GM12891 (cell line): ENCODE measurements around the gene RNF133. TPM values are rescaled to one million over a fixed set of nuclear protein-coding genes. Genes with fewer than 3 reads are reported as not detected.

Experiments used
- DNase-seq: peaks from one replicate; pipeline ENCODE4 v3.0.0; 2011; ENCODE audit warnings: low spot score; ENCODE audit not compliant: insufficient read length
- FAIRE-seq: peaks from 2 replicates; lab custom pipeline; 2011; peaks lifted over from hg19 to GRCh38; lab: Jason Lieb, UNC
- PAX5 ChIP-seq: IDR thresholded peaks from 2 replicates; pipeline ENCODE4 v1.6.1; 2011; ENCODE audit warnings: low read length, moderate library complexity, mild to moderate bottlenecking; ENCODE audit not compliant: insufficient read depth, severe bottlenecking
- POLR2A ChIP-seq: IDR thresholded peaks from 2 replicates; pipeline ENCODE4 v1.6.1; 2011; ENCODE audit warnings: low read depth, low read length, control low read depth
- POLR2AphosphoS5 ChIP-seq: IDR thresholded peaks from 2 replicates; pipeline ENCODE4 v1.6.1; 2011; ENCODE audit warnings: low read depth, low read length, control low read depth
- POU2F2 ChIP-seq: IDR thresholded peaks from 2 replicates; pipeline ENCODE4 v1.6.1; 2011; ENCODE audit warnings: low read depth, mild to moderate bottlenecking, control low read depth, low read length, moderate library complexity
- SPI1 ChIP-seq: IDR thresholded peaks from 2 replicates; pipeline ENCODE4 v1.6.1; 2011; ENCODE audit warnings: low read depth, low read length, control low read depth
- TAF1 ChIP-seq: IDR thresholded peaks from 2 replicates; pipeline ENCODE4 v1.6.1; 2011; ENCODE audit warnings: low read depth, low read length, control low read depth
- polyA plus RNA-seq: library from polyadenylated mRNA; unstranded; fragments of >200 nt; gene quantifications from one replicate; pipeline ENCODE4 v1.2.1, GENCODE V29; 2012; ENCODE audit warnings: low read depth, missing spikeins, inconsistent platforms; ENCODE audit not compliant: missing spikeins

The RNF133 gene, protein sequence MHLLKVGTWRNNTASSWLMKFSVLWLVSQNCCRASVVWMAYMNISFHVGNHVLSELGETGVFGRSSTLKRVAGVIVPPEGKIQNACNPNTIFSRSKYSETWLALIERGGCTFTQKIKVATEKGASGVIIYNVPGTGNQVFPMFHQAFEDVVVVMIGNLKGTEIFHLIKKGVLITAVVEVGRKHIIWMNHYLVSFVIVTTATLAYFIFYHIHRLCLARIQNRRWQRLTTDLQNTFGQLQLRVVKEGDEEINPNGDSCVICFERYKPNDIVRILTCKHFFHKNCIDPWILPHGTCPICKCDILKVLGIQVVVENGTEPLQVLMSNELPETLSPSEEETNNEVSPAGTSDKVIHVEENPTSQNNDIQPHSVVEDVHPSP
- polyA plus RNA-seq, result not detected

- no peak for TF ChIP-seq TAF1
- no peak for TF ChIP-seq POLR2A
- TF ChIP-seq POLR2AphosphoS5, result no peak
- no peak for TF ChIP-seq POU2F2
- no peak for TF ChIP-seq SPI1
- TF ChIP-seq PAX5, result no peak
- FAIRE-seq (no peak), DNase-seq (no peak)
Measured at GRCh38 chr7:122699017-122699416, at the start of gene RNF133. Gene RNF133, minus strand, starts transcription at chr7:122699117. Its CDS starts 199 bp downstream, at chr7:122698918.

DNA sequence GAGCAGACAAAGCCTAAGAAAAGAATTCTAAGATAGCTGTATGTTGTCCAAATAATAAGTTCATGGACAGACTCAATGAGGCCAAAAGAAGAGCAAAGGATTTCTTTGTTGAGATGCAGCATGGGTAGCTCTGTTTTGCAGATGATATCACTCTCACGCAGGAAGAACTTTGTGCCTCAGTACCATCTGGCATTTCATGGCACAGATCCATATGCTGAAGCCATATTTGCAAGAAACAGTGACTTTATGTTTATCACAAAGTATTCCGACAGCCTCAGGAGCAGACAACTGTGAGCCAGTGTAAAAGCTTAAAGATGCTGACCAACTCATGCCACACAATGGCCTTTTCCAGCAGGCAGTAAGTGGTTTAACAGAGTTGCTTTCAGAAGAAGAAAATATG, 49.3 kb upstream of the RNF133 start:
- DNase-seq, result no peak

GRCh38 chr7:122746948-122747347, 48.0 kb upstream of the RNF133 start:
- DNase-seq (no peak), FAIRE-seq (no peak)
- TF ChIP-seq POLR2A (no peak), POU2F2 (no peak), SPI1 (no peak), POLR2AphosphoS5 (no peak), TAF1 (no peak), PAX5 (no peak)

More for the DNA sequence above, 49.3 kb upstream of the RNF133 start:
- FAIRE-seq, result no peak
- TF ChIP-seq SPI1 (no peak), POU2F2 (no peak)

DNA sequence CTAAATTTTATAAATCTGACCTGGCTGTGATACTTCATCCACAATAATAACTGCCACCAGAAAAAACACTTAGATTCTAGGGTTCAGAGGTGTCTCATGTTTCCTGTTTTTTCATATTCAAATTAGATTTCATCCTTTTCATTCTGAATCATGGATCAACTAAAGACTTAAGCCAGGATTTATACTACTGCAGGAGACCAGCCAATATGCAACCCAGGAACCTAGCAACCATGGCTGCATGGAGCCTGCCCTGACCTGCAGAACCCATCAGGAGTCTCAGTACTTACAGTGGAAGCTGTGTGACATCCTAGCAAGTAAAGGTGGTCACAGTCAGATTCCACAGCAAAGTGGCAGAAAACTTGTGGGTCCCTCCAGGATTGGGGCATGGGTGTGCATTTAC, 44.3 kb upstream of the RNF133 start:
- no peak for DNase-seq
- TF ChIP-seq TAF1 (no peak), SPI1 (no peak), POU2F2 (no peak), POLR2A (no peak), POLR2AphosphoS5 (no peak)
- no peak for FAIRE-seq

DNA sequence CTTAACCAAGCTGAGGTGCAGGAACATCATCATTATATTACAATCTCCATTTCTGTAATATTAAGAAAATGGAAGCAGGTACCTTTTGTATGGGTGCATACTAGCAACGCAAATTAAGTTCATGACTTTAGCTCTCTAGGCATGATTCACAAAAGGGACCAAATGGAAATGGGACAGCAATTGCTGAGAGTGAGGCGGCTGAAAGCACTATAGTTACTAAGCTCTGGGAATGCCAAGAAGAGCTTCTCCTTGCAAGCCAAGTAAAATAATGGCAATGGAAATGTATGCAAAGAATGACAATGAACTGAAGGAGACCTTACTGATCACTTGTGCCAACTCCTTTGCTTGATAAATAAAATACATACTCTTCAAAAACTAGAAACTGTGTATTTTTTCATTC, 40.0 kb upstream of the RNF133 start:
- DNase-seq (no peak), FAIRE-seq (no peak)
- no peak for TF ChIP-seq PAX5
- no peak for TF ChIP-seq TAF1
- no peak for TF ChIP-seq POU2F2
- TF ChIP-seq POLR2A, result no peak

DNA sequence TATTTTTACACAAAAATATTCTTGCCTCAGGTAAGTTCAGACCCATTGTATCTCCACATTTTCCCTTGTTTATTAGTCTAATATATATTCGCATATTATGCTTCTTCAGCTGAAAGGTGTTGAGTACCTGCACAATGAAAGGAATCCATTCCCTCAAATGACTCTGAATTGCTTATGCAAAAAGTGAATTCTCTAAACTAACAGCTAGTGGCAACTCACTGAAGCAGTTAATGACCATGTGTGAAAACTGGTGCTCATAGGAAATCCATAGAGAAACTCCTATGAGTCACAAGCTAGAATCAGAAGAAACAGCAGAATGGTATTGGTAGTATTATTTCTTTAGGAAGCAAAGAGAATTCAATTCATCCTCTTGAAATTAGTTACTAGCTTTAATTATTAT, 37.3 kb upstream of the RNF133 start:
- no peak for DNase-seq
- TF ChIP-seq PAX5, result no peak
- no peak for TF ChIP-seq SPI1
- TF ChIP-seq POLR2A, result no peak
- TF ChIP-seq POLR2AphosphoS5, result no peak
- TF ChIP-seq TAF1, result no peak
- no peak for TF ChIP-seq POU2F2
- no peak for FAIRE-seq

DNA sequence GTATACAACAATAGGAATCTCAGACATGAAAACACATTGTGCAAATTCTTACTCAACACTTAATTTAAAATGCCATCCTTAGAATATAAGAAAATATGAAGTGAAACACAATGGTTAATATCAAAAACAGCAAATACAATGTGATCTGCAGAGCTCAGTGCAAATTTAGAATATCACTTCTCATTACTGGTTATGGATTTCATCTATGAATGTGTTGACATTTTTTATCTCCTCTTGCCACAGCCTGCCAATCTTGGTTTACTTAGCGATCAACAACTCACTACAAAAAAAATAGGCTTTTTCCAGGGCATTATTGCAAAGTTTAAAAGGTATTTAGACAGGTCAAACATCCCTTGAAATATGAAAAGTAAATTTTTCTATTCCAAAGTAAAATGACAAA, 28.8 kb upstream of the RNF133 start:
- TF ChIP-seq SPI1 (no peak), POLR2A (no peak), POLR2AphosphoS5 (no peak), PAX5 (no peak), POU2F2 (no peak), TAF1 (no peak)
- no peak for DNase-seq
- FAIRE-seq, result no peak

DNA sequence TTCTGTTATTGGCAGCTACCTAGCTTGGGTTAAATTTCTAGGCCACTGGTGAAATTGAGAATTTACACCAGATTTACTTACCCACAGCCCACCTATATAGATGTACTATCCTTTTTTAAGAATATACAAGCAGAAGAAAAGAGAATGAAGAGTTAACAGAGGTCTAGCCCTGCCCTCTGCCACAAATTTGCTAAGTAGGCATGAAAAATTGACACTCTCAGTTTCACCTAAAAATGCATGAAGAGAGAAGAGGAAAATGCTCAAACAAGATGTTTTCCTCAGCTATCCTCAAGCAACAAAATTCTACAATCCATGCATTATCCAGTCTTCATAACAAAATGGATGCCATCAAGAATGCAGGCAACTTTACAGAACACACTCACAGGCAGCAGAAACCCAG, 28.4 kb upstream of the RNF133 start:
- FAIRE-seq (no peak), DNase-seq (no peak)
- TF ChIP-seq POLR2AphosphoS5 (no peak), PAX5 (no peak), SPI1 (no peak), POLR2A (no peak), POU2F2 (no peak), TAF1 (no peak)

DNA sequence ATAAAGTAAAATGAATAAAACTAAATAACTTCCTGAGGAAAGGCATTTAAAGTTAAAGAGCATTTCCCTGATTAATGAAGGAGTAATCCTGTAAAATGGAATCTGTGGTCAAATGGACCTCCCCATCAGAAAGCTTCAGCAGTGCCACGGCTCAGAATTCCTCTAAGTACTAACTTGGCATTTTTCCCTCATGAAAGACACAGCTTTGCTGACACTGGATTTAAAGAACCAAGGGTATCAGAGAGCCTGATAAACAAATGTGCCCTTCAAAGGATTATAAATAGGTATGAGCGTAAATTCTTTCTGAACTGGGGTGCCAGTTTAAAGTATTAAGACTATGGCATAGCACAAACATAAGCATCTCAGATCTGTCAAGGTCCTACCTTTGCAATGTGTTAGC, 28.0 kb upstream of the RNF133 start:
- FAIRE-seq, result no peak
- DNase-seq, result no peak
- TF ChIP-seq TAF1, result no peak
- TF ChIP-seq SPI1, result no peak

DNA sequence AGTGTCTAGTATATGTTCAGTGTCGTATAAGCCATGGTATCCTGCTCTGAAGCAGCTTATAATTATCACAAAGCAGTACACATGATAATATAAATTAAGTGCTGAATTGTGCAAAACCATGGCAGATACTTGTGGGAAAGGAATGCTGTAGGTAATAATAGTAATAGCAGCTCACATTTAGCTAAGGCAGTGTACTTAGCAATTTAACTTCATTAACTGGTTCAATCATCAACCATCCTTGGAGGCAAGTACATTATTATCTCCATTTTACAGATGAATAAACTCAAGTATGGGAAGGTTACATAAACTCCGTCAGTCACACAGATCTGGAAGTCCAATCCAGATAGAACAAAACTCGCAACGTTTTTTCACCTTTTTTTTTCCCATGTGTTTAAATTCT, 25.4 kb upstream of the RNF133 start:
- FAIRE-seq (no peak), DNase-seq (no peak)
- TF ChIP-seq POLR2AphosphoS5, result no peak
- TF ChIP-seq POU2F2, result no peak
- no peak for TF ChIP-seq SPI1
- TF ChIP-seq TAF1, result no peak
- TF ChIP-seq PAX5, result no peak
- no peak for TF ChIP-seq POLR2A
